Forelimb muscle (tissue), 1 donor: ENCODE data around the gene PSMB7. TPM values are rescaled to one million over a fixed set of nuclear protein-coding genes. Genes with fewer than 3 reads are reported as not detected.

Experiments used
- DNase-seq: peaks from one replicate; pipeline ENCODE4 v3.0.0-alpha.2; 2013; ENCODE audit warnings: low read depth
- polyA plus RNA-seq: library from polyadenylated mRNA; unstranded; fragments of 120-200 nt; gene quantifications from one replicate; pipeline ENCODE4 v1.2.1, GENCODE V29; 2013; ENCODE audit not compliant: insufficient read length

PSMB7 gene
- polyA plus RNA-seq, 1 donor, result 177 TPM

GRCh38 chr9:124384210-124384609 lies 31.0 kb downstream of the PSMB7 start:
- no peak for DNase-seq

GRCh38 chr9:124381170-124381945 lies 33.9 kb downstream of the PSMB7 start:
- DNase-seq, result no peak

GRCh38 chr9:124377551-124378406 lies 37.5 kb downstream of the PSMB7 start:
- DNase-seq, result no peak

DNA sequence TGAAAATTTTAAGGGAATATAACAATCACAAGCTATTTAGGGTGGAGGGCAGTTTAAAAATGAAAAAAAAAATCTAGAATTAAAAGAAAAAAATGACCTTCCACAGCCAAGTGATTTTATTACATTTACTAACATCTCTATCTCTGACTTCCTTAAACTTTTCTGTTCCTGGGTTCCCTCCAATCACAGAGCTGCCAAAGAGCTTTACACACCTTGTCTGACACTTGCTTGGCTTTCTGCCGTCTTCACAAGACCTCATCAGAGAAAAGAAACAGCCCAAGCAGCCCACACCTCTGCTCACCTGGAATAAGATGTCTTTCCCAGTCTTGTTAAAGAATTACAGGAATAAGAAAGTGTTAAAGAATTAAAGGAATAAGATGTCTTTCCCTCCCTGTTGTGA lies 38.9 kb downstream of the PSMB7 start:
- no peak for DNase-seq

DNA sequence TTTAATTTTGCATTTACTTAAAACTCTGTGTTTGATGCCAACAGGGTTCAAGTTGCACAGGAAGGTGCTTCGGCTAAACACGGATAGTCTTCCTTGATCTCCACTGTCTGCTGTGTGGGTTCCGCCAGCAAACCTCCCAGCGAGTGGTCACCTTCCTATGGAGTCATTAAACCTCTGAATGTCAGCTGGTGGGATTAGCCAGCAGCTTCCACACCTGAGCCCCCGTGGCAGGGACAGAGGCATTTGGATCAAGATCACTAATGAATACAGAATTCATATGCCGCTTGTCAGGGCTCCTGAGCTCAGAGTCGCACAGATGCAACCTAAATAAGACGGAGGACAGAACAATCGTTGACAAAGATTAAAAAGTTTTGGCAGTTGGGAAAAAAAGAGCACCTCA lies 39.5 kb downstream of the PSMB7 start:
- no peak for DNase-seq

DNA sequence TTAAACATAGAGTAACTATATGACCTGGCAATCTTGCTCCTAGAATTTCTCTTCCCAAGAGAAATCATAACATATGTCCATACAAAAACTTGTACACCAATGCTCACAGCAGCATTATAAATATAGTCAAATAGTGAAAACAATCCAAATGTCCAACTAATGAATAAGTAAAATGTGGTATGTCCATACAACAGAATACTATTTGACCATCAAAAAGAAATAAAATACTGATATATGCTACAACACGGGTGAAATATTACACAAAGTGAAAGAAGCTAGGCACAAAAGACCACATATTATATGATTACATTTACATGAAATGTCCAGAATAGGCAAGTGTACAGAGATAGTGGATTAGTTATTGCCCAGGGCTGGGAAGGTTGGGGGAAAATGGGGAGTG lies 41.4 kb downstream of the PSMB7 start:
- DNase-seq, result no peak

- no peak for DNase-seq
Measured at GRCh38 chr9:124373386-124373785, 41.9 kb downstream of the PSMB7 start.

- DNase-seq, result no peak
Measured at GRCh38 chr9:124372038-124372437, 43.2 kb downstream of the PSMB7 start.

DNA sequence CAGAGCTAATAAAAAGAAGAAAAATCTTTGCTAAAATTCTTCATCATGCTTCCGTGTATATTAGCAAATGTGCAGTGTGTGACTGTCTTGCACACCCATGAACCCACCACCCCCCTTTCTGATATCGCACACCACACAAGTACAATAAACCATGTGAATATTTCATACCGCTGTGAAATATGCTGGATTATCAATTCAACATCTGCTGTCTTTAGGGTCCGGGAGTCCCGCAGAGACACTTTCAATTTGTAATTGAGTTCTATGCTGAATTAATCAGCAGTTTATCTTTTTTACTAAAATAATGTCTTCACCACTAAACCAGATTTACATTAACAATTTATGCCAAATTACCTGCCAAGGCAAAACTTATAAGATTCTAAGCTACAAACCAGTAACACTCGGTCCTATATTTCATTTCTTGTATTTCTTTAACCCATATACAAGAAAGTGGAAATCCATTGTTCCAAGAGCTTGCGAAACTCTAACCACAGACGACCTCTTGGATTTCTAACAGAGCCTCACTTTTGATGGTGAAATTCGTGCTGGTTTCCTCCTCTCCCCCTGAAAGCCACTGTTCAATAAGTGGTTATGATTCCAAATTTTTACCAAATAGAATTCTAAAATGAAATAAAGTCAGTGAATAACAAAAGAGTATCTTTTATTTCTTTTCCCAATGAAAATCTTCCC lies 44.2 kb downstream of the PSMB7 start:
- DNase-seq, result no peak

DNA sequence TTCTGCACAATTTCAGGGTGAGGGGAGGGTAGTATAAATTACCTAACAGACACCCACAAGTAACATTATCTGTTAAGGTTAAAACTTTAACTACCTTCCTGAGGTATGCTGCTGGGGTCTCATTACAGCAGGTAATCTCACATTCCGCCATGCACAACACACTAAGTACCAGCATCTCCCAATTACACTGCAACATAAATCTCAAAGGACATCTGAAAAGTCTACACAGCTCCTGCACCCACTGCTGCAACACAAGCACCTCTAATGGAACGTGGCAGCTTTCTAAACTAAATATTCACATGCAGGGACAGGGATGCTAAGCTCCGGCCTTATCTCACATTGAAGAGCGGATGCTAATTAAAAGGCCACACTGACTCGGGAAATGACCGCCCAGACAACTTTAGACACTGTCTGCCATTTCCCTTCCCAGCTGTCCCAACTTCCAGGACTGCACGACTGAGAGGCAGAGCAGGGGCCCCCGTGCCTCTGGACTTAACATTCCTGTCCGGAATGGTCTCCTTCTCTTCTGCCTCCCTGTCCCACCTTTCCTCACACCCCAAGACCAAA lies 45.9 kb downstream of the PSMB7 start:
- DNase-seq, result no peak

GRCh38 chr9:124368692-124369091 lies 46.5 kb downstream of the PSMB7 start:
- DNase-seq, result no peak

DNA sequence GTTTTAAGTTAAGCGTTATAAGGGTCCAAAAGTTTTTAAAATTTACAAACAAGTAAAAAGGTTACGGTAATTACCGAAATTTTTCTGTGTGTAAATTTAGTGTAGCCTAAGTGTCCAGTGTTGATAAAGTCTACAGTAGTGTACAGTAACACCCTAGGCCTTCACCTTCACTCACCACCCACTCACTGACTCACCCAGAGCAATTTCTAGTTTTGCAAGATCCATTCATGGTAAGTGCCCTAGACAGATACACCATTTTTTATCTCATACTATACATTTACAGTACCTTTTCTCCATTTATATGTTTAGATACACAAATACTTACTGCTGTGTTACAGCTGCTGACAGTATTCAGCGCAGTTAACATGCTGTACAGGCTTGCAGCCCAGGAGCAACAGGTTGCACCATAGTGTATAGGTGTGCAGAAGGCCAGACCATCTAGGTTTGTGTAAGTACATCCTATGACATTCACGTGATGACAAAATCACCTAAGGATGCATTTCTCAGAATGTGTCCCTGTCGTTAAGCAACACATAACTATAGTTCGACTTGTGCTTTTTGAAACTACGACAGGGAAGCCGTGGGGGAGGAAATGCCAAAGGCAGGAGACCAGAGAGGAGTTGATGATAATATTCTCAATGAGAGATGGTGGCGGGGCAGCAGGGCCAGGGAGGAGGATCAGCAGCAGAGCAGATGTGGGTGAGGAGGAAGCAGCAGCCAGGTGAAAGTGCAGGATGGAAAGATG lies 48.6 kb downstream of the PSMB7 start:
- no peak for DNase-seq

DNA sequence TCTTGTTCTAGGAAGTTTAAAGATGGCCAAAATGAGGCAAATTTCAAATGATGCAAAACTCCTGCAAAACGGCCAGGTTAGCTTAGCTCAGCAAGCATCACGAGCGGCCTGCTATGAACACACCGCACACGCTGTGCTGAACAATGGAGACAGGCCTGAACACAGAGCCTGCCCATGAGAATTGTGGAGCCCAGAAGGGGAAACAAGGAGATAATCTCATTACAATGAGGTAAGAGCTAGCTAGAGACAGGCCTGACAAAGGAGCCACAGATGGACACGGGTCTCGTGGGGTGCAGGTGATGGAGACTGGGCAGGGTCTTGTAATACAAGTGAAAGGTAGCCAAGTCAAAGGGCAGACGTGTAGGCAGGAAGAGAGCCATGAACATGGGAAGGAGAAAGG lies 50.2 kb downstream of the PSMB7 start:
- no peak for DNase-seq

GRCh38 chr9:124364141-124364540 lies 51.1 kb downstream of the PSMB7 start:
- no peak for DNase-seq

DNA sequence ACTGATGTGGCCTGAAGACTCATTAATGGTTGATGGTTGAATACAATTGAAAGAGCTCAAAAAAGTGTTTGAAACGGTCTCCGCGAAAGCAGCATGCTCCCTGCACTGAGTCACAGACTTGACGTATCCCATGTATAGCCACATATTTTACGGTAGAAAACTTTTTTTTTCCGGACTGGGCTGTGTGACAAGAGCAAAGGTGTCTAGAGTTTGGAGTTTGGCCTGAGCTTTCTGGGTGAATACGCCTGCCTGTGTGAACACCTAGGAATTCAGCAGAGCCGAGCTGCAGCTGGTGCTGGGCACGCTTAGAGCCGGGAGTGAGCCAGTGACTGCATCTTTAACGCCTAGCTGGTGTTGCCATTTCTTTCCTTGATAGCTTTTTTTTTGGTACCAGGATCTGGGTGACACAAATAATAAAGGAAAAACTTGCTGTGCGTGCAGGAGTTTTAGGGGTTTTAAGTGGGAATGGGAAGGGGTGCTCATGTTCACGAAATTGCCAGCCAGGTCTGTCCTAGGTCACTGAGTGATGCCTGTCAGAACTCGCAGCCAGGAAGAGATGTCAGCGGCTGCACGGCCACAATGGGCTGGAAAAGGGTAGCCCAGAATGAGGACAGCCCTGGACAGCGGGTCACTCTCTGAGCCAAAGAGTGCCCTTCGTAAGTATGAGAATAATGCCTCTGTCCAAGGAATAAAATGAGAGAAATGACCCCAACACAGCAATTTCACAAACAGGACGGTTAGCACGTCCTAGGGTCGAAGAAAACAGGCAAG lies 51.7 kb downstream of the PSMB7 start:
- no peak for DNase-seq

DNA sequence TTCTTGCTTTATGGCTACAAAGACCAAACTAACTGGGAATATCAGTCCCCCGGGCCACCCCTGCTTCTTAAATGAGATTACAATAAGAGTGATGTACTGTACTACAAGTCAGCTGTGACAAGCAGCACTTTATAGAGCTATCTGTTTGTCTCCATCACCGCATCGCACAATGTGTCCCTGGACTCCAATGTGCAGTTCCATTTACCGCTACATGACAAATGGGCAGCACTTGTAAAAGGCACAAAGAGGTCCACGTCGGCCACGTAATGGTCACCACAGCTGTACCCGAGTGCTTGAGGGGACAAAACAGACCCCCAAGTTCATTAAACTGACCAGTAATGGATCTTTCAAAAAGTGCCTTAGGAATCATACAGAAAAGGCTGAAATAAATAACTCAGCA lies 54.1 kb downstream of the PSMB7 start:
- DNase-seq, result no peak

DNA sequence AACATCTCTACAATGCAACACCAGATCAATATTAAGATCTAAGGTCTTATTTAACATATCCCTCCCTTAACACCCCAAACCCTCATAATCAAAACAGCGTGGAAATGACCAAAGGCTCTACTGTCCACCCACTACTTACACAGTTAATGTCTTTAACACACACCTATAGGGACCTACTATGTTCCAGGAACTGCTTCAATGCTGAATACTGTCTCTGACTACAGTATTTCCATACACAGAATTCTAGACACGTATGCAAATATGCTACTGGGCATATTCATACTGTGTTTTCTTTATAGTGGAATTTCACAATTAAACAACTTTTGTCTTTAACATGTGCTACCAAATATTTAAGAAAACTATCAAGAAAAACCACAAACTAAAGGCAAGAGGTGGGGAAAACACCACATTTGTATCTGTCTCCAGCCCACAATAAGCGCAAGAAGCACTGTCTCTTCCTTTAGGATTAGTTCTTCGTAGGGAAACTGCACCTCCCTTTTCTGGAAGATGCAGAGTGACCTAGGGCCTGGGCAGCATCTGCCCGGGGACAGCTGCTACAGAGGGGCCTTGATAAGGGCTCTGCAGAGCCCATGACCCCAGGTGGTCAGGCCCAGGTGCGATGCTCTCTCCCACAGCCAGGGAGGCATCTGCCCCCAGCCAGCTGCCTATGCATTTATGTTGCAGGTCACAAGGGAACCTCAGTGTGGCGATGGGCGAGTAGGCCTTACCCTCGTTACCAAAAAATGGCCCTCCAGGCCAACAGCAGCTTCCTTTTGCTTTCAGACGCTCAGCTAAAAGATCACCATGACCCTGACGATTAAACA lies 55.2 kb downstream of the PSMB7 start:
- DNase-seq, result no peak

GRCh38 chr9:124359426-124359825 lies 55.8 kb downstream of the PSMB7 start:
- DNase-seq, result no peak

GRCh38 chr9:124358631-124359030 lies 56.6 kb downstream of the PSMB7 start:
- DNase-seq, result no peak
